Kidney (tissue), 14 donors: Measurements from ENCODE around the gene PRKACG. TPM values are rescaled to one million over a fixed set of nuclear protein-coding genes. Genes with fewer than 3 reads are reported as not detected.

ENCODE experiments used
- DNase-seq, 5 donors: peaks; one replicate each; pipeline ENCODE4 v3.0.0-alpha.2; 2013 to 2020
- FAIRE-seq: peaks from 2 replicates; lab custom pipeline; 2012; peaks lifted over from hg19 to GRCh38; lab: Jason Lieb, UNC
- H3K27ac ChIP-seq, 2 donors: one replicate each; pipeline ENCODE4 v1.7.0; 2013; ENCODE audit warnings: low read depth in 2 of 2, low read length in 2 of 2, inconsistent platforms in 1 of 2
- H3K27me3 ChIP-seq: one replicate; pipeline ENCODE4 v1.7.1; 2013; ENCODE audit warnings: low read length, inconsistent platforms; ENCODE audit not compliant: control insufficient read depth, insufficient read depth
- H3K36me3 ChIP-seq, 3 donors: one replicate each; pipeline versions ENCODE4 v1.7.0 to v1.7.1; 2013; ENCODE audit warnings: low read length in 3 of 3, control low read depth in 1 of 3, inconsistent platforms in 1 of 3; ENCODE audit not compliant: insufficient read depth in 3 of 3, control insufficient read depth in 2 of 3
- H3K4me1 ChIP-seq, 3 donors: one replicate each; pipeline versions ENCODE4 v1.7.0 to v1.7.1; 2013; ENCODE audit warnings: low read length in 3 of 3, inconsistent platforms in 1 of 3, low read depth in 1 of 3; ENCODE audit not compliant: control insufficient read depth in 2 of 3, insufficient read depth in 2 of 3
- H3K4me3 ChIP-seq, 3 donors: one replicate each; pipeline versions ENCODE4 v1.7.0 to v1.8.1; 2013; ENCODE audit warnings: low read length in 3 of 3, control low read depth in 1 of 3, inconsistent platforms in 1 of 3
- H3K9ac ChIP-seq, 3 donors: one replicate each; pipeline versions ENCODE4 v1.7.0 to v1.7.1; 2013; ENCODE audit warnings: low read length in 3 of 3, control low read depth in 1 of 3, inconsistent platforms in 1 of 3
- H3K9me3 ChIP-seq, 3 donors: one replicate each; pipeline versions ENCODE4 v1.7.0 to v1.7.1; 2013; ENCODE audit warnings: low read length in 3 of 3, control low read depth in 1 of 3, inconsistent platforms in 1 of 3; ENCODE audit not compliant: control insufficient read depth in 2 of 3, insufficient read depth in 1 of 3
- intact Hi-C: fragments of 100-400 bp; cut with DNase I; formaldehyde crosslinking; loops from one replicate; pipeline ENCODE4 v1.11.1; 2022
- polyA plus RNA-seq: library from polyadenylated mRNA; stranded (reverse); fragments of 350-450 nt; fragmentation: Illumina TruSeq; extraction: RNeasy Lipid Tissue Mini Kit (QIAGEN cat#74804); gene quantifications from one replicate; pipeline ENCODE4 v1.2.3, GENCODE V29; 2014; ENCODE audit warnings: low read depth, low replicate concordance; ENCODE audit not compliant: insufficient read depth
- total RNA-seq: library from RNA; stranded (reverse); fragmentation: NEBNext Ultra II Directional; extraction: Animal tissue kit (Norgen Biotek cat#: 25700); gene quantifications from one replicate; pipeline ENCODE4 v1.2.1, GENCODE V29; 2021
- TF ChIP-seq, protein P1 (sequence below): IDR thresholded peaks from 3 replicates; pipeline ENCODE4 v1.5.1; 2012; ENCODE audit warnings: mild to moderate bottlenecking, moderate library complexity, borderline replicate concordance; ENCODE audit not compliant: insufficient read depth; ENCODE audit errors: extremely low read depth
- donor health status: control.
- donor health status: control.
- donor health status: control.
- donor health status: control.
- donor health status: control.
- donor health status: DM: yes; HTN: yes; CAD: no.
- donor health status: Normal renal cell carcinoma (clear cell type).

PRKACG gene
- total and polyA plus RNA-seq, 2 donors from 2014 or later: not detected

DNA sequence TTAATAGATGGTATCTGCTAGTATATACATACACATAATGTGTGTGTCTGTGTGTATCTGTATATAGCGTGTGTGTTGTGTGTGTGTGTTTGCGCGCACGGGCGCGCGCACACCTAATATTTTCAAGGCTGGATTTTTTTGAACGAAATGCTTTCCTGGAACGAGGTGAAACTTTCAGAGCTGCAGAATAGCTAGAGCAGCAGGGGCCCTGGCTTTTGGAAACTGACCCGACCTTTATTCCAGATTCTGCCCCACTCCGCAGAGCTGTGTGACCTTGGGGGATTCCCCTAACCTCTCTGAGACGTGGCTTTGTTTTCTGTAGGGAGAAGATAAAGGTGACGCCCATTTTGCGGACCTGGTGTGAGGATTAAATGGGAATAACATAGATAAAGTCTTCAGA lies 22.4 kb upstream of the PRKACG start:
- Histone ChIP-seq H3K9ac (peak overlapping the region; percentile 66 to 88 (median 71)), H3K36me3 (no peaks in the 10 kb centered on the region), H3K4me3 (peak overlapping the region; percentile 86 to 94 (median 88)), H3K4me1 (peaks cover 0 to 8% (median 4%) of the 10 kb centered on the region in 3 donors), H3K27ac (peak overlapping the region; percentile 47 to 69), H3K9me3 (no peaks in the 10 kb centered on the region), H3K27me3 (no peaks in the 10 kb centered on the region)
- intact Hi-C loops: no loop called here
- FAIRE-seq: no peak
- DNase-seq: peak in 1 of 5 donors; percentile 25
- TF ChIP-seq, protein P1, sequence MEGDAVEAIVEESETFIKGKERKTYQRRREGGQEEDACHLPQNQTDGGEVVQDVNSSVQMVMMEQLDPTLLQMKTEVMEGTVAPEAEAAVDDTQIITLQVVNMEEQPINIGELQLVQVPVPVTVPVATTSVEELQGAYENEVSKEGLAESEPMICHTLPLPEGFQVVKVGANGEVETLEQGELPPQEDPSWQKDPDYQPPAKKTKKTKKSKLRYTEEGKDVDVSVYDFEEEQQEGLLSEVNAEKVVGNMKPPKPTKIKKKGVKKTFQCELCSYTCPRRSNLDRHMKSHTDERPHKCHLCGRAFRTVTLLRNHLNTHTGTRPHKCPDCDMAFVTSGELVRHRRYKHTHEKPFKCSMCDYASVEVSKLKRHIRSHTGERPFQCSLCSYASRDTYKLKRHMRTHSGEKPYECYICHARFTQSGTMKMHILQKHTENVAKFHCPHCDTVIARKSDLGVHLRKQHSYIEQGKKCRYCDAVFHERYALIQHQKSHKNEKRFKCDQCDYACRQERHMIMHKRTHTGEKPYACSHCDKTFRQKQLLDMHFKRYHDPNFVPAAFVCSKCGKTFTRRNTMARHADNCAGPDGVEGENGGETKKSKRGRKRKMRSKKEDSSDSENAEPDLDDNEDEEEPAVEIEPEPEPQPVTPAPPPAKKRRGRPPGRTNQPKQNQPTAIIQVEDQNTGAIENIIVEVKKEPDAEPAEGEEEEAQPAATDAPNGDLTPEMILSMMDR: no peak

- H3K9me3 ChIP-seq: no peaks in the 10 kb centered on the region
- intact Hi-C loops: no loop called here
- FAIRE-seq: no peak
These were observed 21.8 kb upstream of the PRKACG start, which contains the start of gene FXN for GRCh38 chr9:69035438-69036308. FXN (plus strand) TSS chr9:69035752; CDS start chr9:69035783, 31 bp downstream.

DNA sequence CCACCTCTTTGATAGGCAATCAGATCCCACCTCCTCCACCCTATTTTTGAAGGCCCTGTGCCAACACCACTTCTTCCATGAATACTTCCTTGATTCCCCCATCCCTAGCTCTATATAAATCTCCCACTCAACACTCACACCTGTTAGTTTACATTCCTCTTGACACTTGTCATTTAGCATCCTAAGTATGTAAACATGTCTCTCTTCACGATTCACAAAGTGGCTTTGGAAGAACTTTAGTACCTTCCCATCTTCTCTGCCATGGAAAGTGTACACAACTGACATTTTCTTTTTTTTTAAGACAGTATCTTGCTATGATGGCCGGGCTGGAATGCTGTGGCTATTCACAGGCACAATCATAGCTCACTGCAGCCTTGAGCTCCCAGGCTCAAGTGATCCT lies 20.2 kb upstream of the PRKACG start:
- Histone ChIP-seq H3K4me1 (peaks cover 0 to 8% (median 4%) of the 10 kb centered on the region in 3 donors), H3K27me3 (no peaks in the 10 kb centered on the region), H3K9ac (no peak overlapping the region), H3K36me3 (no peaks in the 10 kb centered on the region), H3K9me3 (peaks cover 0 to 4% (median 0%) of the 10 kb centered on the region in 3 donors), H3K4me3 (no peak overlapping the region), H3K27ac (no peak overlapping the region)
- TF ChIP-seq, protein P1: no peak
- DNase-seq (no peak), FAIRE-seq (no peak)
- intact Hi-C loops: no loop called here

More at GRCh38 chr9:69035438-69036308, 21.8 kb upstream of the PRKACG start, which contains the start of gene FXN:
- H3K36me3 ChIP-seq: no peaks in the 10 kb centered on the region
- H3K4me3 ChIP-seq: peak within 1 kb of the TSS; percentile 86 to 94 (median 88)
- peak within 1 kb of the TSS; percentile 47 to 69 for H3K27ac ChIP-seq
- H3K4me1 ChIP-seq: peaks cover 0 to 8% (median 4%) of the 10 kb centered on the region in 3 donors
- H3K27me3 ChIP-seq: no peaks in the 10 kb centered on the region
- TF ChIP-seq, protein P1: peak; percentile 96
- peak; percentile 87 to 94 (median 92) for DNase-seq
- peak within 1 kb of the TSS; percentile 66 to 88 (median 71) for H3K9ac ChIP-seq
